Spinal cord (tissue), 10 donors: Measurements from ENCODE around the gene UMODL1. TPM values are rescaled to one million over a fixed set of nuclear protein-coding genes. Genes with fewer than 3 reads are reported as not detected.

Experiments
- DNase-seq, 6 donors: peaks; one replicate each; pipeline versions ENCODE4 v3.0.0 to v3.0.0-alpha.2; 2013 to 2015; ENCODE audit warnings: low spot score in 6 of 6, low read depth in 4 of 6
- H3K27ac ChIP-seq: one replicate; pipeline ENCODE4 v1.5.1; 2013; ENCODE audit warnings: low read depth, low read length, control low read depth
- H3K27me3 ChIP-seq: one replicate; pipeline ENCODE4 v1.6.1; 2013; ENCODE audit warnings: low read length; ENCODE audit not compliant: control insufficient read depth, insufficient read depth
- H3K36me3 ChIP-seq: one replicate; pipeline ENCODE4 v1.6.1; 2013; ENCODE audit warnings: low read length; ENCODE audit not compliant: control insufficient read depth, insufficient read depth
- H3K4me1 ChIP-seq: one replicate; pipeline ENCODE4 v1.6.1; 2013; ENCODE audit warnings: low read length; ENCODE audit not compliant: control insufficient read depth, insufficient read depth
- H3K4me3 ChIP-seq: one replicate; pipeline ENCODE4 v1.5.1; 2013; ENCODE audit warnings: low read depth, low read length, control low read depth
- H3K9me3 ChIP-seq: one replicate; pipeline ENCODE4 v1.6.1; 2013; ENCODE audit warnings: low read length; ENCODE audit not compliant: control insufficient read depth, insufficient read depth
- WGBS: methylation state at CpG from one replicate; pipeline ENCODE4 v1.1.5; 2013; ENCODE audit warnings: missing lambda C conversion rate; ENCODE audit not compliant: insufficient coverage; 5-methylcytosine and 5-hydroxymethylcytosine counted together
- polyA plus RNA-seq, 2 donors: library from polyadenylated mRNA; unstranded; fragments of 120-200 nt; gene quantifications; one replicate each; pipeline ENCODE4 v1.2.1, GENCODE V29; 2013; ENCODE audit not compliant: insufficient read length in 2 of 2
- total RNA-seq, 2 donors: library from RNA; depleted of rRNA in 1 of 2; stranded (reverse); fragments of 120-200 nt in 1 of 2; fragments of >200 nt in 1 of 2; gene quantifications; one replicate each; pipeline versions ENCODE4 v1.2.3 to v1.2.4, GENCODE V29; 2013 to 2014
- donor health status: healthy.

The UMODL1 gene
- total and polyA plus RNA-seq, 4 donors: 0.11 to 0.21 (median 0.17) TPM; not detected in 1

DNA sequence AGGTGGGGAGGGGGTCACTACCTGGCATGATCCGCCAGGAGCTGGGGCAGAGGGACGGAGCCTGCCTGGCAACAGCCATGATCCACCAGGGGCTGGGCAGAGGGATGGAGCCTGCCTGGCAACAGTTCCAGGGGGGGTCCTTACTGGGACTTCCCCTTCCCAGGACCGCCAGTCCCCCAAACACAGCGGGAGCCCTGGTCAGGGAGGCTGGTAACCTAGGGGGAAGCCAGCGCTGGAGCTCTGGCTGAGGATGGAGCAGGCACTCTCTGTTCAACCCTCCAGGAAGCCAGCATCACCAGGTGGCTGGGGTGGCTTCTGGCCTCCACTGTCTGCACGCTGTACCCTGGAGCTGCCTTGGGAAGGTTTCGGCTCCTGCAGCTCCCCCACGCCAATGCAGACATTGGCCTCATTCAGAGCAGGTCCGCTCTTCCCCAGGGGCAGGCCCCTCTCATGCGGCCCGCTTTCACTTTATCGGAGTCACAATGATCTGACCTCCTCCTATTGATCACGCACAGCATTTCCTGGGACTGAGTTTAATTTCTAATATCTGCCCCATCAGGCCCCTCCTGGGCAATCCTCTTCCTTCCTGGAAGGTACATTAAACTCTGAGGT is 79.5 kb downstream of the UMODL1 start:
- DNase-seq: no peak
- Histone ChIP-seq H3K4me1 (peaks cover 27% of the 10 kb centered on the region), H3K27ac (no peak overlapping the region), H3K9me3 (no peaks in the 10 kb centered on the region), H3K4me3 (no peak overlapping the region), H3K36me3 (peaks cover 2% of the 10 kb centered on the region), H3K27me3 (no peaks in the 10 kb centered on the region)
- WGBS: 85% methylated on average over 12 of the region's 13 CpGs

DNA sequence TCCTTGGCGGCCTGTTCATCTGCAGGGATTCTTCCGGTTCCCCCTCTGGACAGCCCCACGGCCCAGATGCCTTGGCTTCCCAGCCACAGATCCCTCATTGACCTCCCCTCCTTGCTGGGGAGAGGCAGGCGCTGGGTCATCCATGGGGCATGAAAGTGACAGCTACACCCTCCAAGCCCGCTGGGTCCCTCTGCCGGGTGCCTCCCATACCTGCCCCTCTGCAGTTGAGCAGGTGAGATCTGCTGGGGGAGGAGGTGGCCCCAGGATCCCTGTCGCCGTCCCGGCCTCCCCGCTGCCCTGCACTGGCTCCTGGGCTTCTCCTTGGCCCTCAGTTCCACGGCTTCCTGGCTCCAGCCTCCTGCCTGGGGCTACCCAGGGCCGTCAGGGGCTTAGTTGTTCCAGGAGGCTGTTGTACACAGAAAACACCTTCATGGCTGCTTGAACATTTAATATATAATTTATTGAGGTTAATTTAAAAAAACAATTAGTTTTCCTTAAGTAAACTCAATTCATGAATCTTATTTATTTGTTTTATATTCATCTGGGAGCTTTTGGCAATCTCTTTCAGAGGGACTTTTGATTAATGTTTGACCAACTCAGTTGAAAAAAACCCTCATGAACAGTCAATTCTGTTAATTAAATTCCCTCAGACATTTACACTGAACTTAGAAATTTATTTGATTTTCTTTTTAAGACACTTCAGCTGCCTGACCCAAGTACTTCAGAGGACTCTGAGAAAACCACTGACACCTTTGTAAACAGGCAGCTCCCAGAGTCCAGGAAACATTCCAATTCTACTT is 80.2 kb downstream of the UMODL1 start:
- H3K27ac ChIP-seq: no peak overlapping the region
- peaks cover 2% of the 10 kb centered on the region for H3K36me3 ChIP-seq
- no peaks in the 10 kb centered on the region for H3K9me3 ChIP-seq
- DNase-seq: no peak
- WGBS: 65% methylated on average over 10 of the region's 12 CpGs
- H3K4me3 ChIP-seq: no peak overlapping the region
- no peaks in the 10 kb centered on the region for H3K27me3 ChIP-seq
- H3K4me1 ChIP-seq: peaks cover 20% of the 10 kb centered on the region

DNA sequence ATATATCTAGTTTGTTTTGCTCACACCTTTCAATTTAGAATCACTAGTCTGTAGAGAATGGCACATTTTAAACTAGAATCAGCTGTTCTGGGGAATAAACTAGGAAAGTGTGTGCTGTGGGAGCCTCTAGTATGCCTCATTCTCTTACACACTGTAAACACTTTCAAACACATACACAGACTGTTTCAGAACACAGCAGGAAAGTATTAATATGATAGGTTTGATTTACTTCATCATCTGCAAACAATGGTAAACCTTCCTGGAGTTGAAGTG is 80.8 kb downstream of the UMODL1 start:
- Histone ChIP-seq H3K9me3 (no peaks in the 10 kb centered on the region), H3K4me3 (no peak overlapping the region), H3K4me1 (peaks cover 20% of the 10 kb centered on the region), H3K36me3 (peaks cover under 1% of the 10 kb centered on the region), H3K27me3 (no peaks in the 10 kb centered on the region), H3K27ac (no peak overlapping the region)
- peak in 1 of 6 donors; percentile 60 for DNase-seq

DNA sequence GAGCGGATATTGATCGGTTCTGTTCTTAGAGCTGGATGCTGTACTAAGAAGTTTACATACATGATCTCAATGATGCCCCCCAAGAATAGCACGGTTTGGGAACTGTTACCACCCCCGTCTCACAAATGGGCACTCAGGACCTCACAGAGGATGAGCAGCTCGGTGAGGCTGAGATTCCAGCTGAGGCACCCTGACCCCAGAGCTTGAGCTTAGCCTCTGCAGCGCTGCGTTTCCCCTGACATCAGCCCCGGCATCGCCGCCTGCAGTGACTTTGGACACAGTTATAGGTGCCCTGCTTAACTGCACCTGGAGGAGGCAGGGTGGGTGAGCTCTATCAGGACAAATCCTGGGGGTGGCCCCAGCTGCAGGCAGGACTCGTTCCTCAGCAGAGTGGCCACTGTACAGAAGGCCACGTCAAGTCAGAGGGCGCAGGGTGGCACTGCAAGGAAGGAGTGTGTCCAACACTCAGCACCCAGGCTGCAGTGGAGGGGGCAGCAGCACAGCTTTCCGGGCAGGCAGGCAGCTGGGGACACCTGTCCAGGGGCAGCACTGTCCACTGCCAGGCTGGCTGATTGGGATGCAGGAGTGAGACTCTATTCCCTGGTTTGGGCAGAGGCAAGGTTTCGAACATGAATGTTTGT is 82.0 kb downstream of the UMODL1 start:
- Histone ChIP-seq H3K27ac (no peak overlapping the region), H3K9me3 (no peaks in the 10 kb centered on the region), H3K27me3 (no peaks in the 10 kb centered on the region), H3K4me3 (no peak overlapping the region), H3K36me3 (no peaks in the 10 kb centered on the region), H3K4me1 (peaks cover 32% of the 10 kb centered on the region)
- WGBS: 92% methylated on average over 15 of the region's 15 CpGs
- no peak for DNase-seq

DNA sequence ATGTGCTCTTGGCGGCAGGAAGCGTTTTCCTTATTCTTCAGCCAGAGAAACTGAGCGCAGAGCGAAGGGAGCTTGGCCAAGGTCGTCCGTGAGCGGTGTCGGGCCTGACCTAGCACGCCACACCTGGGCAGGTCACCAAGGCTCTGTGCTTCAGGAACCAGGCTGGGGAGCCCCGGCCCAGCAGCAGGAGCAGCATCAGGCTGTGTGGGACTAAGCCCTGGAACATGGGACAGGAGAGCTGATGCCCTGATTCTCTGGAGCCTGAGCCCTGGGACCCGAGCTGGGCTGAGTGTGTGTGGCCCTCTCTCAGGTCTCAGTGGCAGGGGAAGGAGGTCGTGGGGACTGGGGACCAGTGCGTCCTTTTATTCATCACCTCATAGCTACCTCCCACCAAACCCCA is 82.6 kb downstream of the UMODL1 start:
- Histone ChIP-seq H3K4me3 (no peak overlapping the region), H3K9me3 (no peaks in the 10 kb centered on the region), H3K27ac (no peak overlapping the region), H3K4me1 (peaks cover 32% of the 10 kb centered on the region), H3K36me3 (no peaks in the 10 kb centered on the region), H3K27me3 (no peaks in the 10 kb centered on the region)
- no peak for DNase-seq
- WGBS: 93% methylated on average over 11 of the region's 13 CpGs

DNA sequence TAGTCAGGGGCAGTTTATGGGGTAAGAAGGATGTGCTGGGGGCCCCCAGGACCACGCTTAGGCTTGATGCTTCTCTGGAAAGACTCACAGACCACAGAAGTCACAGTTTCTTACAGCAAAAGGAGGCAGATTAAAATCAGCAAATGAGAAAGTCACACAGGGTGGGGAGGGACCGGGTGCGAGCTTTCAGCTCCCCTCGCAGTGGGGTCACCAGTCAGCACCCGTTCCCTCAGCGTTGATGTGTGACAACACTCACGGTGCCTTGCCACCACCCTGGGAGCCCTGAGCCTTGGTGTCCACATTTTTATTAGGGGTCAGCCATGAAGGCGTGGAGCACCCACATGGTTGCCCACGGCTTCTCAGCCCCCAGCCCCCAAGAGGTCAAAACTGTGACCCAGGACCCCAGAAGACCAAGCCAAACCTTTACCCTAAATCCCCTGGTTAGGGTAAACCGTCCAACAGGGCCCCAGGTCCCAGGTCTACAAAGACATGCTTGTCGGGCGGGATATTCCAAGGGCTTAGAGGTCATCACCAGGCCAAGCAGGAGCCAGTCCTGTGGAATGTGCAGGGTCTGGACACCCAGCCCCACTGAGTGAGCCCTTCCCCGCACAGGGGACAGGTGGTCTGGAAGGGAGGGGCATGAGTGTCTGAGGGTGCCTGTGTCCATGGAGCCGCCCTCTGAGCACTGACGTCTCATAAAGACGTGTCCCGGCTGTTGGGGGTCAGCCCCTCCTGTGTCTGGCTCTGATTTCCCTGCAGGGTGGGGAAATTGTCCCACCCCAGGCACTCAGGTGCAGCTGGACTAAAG is 83.3 kb downstream of the UMODL1 start:
- peaks cover 32% of the 10 kb centered on the region for H3K4me1 ChIP-seq
- no peak for DNase-seq
- H3K9me3 ChIP-seq: no peaks in the 10 kb centered on the region
- WGBS: 89% methylated on average over 17 of the region's 17 CpGs
- H3K4me3 ChIP-seq: no peak overlapping the region
- H3K36me3 ChIP-seq: no peaks in the 10 kb centered on the region
- no peaks in the 10 kb centered on the region for H3K27me3 ChIP-seq
- no peak overlapping the region for H3K27ac ChIP-seq

DNA sequence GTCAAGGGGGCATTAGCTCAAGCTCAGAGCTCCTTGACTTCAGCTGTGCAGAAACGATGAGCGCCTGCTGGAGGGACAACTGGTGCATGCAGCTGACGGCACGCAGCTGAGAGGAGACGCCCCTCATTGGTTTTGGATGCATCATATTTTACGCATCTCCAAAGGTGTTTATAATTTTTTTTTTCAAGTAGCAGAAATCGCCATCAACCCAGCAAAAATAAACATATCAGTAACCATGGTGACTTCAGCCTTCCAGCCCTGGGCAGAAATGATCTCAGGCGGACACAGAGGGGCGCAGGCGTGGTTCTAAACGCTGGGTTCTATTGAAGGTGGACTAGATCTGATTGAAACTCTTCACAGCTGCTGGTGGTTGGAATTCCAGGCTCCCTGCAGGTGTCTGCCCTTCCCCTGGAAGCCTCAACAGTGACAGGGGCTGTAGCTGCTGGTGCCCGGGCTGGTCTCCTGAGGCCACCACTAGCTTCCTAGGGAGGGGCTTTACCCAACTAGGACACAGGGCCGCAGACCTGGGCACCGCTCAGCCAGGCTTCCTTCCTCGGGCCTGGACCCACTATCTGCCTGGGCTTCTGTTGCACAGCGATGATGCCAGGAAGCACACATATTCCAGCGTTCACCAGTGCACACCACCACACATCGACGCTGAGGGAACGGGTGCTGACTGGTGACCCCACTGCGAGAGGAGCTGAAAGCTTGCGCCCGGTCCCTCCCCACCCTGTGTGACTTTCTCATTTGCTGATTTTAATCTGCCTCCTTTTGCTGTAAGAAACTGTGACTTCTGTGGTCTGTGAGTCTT is 84.1 kb downstream of the UMODL1 start:
- WGBS: 87% methylated on average over 16 of the region's 23 CpGs
- H3K4me3 ChIP-seq: no peak overlapping the region
- H3K27me3 ChIP-seq: no peaks in the 10 kb centered on the region
- DNase-seq: peak in 1 of 6 donors; percentile 24
- H3K27ac ChIP-seq: no peak overlapping the region
- no peaks in the 10 kb centered on the region for H3K36me3 ChIP-seq
- H3K4me1 ChIP-seq: peaks cover 38% of the 10 kb centered on the region
- no peaks in the 10 kb centered on the region for H3K9me3 ChIP-seq

DNA sequence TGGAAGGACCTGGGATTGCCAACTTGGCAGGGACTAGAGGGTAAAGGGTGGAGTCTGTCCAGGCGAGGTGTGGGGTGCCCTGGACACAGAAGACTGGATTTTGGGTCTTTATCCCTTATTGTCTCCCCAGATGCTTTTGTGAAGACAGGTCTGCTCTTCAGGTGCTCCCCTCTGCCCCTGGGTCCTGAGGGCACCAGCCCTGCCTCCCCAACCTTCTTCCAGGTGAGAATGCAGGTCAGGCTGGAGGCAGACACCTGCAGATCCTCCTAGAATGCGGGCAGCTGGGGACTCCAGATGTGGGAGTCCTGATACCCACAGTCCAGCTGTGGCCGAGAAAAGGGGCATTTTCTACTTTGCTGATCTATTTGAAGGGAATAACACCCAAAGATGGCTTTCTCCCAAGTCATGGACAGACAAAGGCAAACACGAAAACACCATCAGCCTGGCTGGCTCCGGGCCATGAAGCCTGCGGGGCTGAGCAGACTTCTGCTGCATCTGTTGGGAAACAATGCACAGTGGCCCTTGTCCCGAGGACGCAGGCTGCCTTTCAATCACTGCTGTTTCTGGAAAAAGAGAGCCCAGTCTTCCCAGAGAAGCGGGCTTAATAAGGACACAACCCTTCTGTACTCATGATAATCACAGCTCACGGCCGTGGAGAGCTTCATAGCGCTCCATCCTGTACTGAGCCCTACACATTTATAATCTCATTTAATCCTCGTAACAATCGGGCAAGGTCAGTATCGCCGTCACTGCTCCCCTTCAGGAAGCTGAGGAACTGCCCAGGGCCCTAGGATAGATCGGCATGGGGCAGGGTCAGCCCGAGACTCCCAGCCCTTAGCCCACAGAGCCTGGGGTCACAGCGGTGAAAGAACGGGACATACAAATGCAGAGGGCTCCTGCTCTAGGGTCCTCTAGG is 85.8 kb downstream of the UMODL1 start:
- Histone ChIP-seq H3K27ac (peak overlapping the region; percentile 73), H3K36me3 (no peaks in the 10 kb centered on the region), H3K4me1 (peaks cover 34% of the 10 kb centered on the region), H3K4me3 (no peak overlapping the region), H3K27me3 (no peaks in the 10 kb centered on the region), H3K9me3 (no peaks in the 10 kb centered on the region)
- DNase-seq: peak; percentile 21 to 92 (median 61)
- WGBS: 39% methylated on average over 19 of the region's 20 CpGs
